HL-60 (cell line): ENCODE results near the gene NDE1.

Experiments used
- CTCF ChIP-seq: IDR thresholded peaks from one replicate; pipeline ENCODE4 v1.5.1; 2011; ENCODE audit warnings: low read length, control low read depth, inconsistent platforms; ENCODE audit not compliant: insufficient read depth
- GABPA ChIP-seq: IDR thresholded peaks from 2 replicates; pipeline ENCODE4 v1.6.1; 2012; ENCODE audit warnings: low read depth
- POLR2AphosphoS5 ChIP-seq: IDR thresholded peaks from 2 replicates; pipeline ENCODE4 v1.6.1; 2012; ENCODE audit warnings: low read depth
- REST ChIP-seq: IDR thresholded peaks from 2 replicates; pipeline ENCODE4 v1.6.1; 2012; ENCODE audit warnings: low read depth; ENCODE audit not compliant: insufficient replicate concordance
- SPI1 ChIP-seq: IDR thresholded peaks from 2 replicates; pipeline ENCODE4 v1.6.1; 2012; ENCODE audit warnings: low read depth, mild to moderate bottlenecking, borderline replicate concordance

GRCh38 chr16:15605839-15606517, 44.1 kb upstream of the NDE1 start:
- TF ChIP-seq CTCF (no peak), POLR2AphosphoS5 (no peak), GABPA (no peak), SPI1 (no peak), REST (no peak)
